Osteoblast (primary cell): ENCODE results near the gene TAF12. TPM values are rescaled to one million over a fixed set of nuclear protein-coding genes. Genes with fewer than 3 reads are reported as not detected.
"Not testable (repeated sequence)": the region's sequence is repeated elsewhere in the genome, so short reads cannot be mapped to it uniquely, and the experiment has no call there.

Source experiments
- DNase-seq: peaks from one replicate; pipeline ENCODE4 v3.0.0; 2011; ENCODE audit warnings: low spot score, mixed read lengths; ENCODE audit not compliant: insufficient read length; ENCODE audit errors: missing footprints
- H2AFZ ChIP-seq: 2 replicates; pipeline ENCODE4 v1.6.0; 2011; ENCODE audit warnings: mild to moderate bottlenecking, low read length
- H3K27ac ChIP-seq: 2 replicates; pipeline ENCODE4 v1.5.1; 2011; ENCODE audit warnings: mild to moderate bottlenecking, low read depth, low read length, moderate library complexity
- H3K27me3 ChIP-seq: 2 replicates; pipeline ENCODE4 v1.6.0; 2012; ENCODE audit warnings: mild to moderate bottlenecking, control low read depth, inconsistent platforms, low read length, moderate library complexity; ENCODE audit not compliant: insufficient read depth
- H3K36me3 ChIP-seq: 2 replicates; pipeline ENCODE4 v1.5.1; 2011; ENCODE audit warnings: mild to moderate bottlenecking, low read length, control low read depth, moderate library complexity; ENCODE audit not compliant: insufficient read depth
- H3K4me1 ChIP-seq: 2 replicates; pipeline ENCODE4 v1.5.1; 2011; ENCODE audit warnings: mild to moderate bottlenecking, low read length, control low read depth, moderate library complexity; ENCODE audit not compliant: insufficient read depth
- H3K4me2 ChIP-seq: 2 replicates; pipeline ENCODE4 v1.6.0; 2011; ENCODE audit warnings: mild to moderate bottlenecking, low read length; ENCODE audit not compliant: insufficient read depth
- H3K4me3 ChIP-seq: fragments of 200-600 bp; sonication (generic); 3 replicates; pipeline ENCODE4 v1.5.1; 2012; ENCODE audit warnings: mild to moderate bottlenecking, low read length, inconsistent platforms; ENCODE audit not compliant: insufficient read depth
- H3K79me2 ChIP-seq: 2 replicates; pipeline ENCODE4 v1.6.0; 2012; ENCODE audit warnings: mild to moderate bottlenecking, low read length, control low read depth, inconsistent platforms; ENCODE audit not compliant: insufficient read depth
- H3K9me3 ChIP-seq: 2 replicates; pipeline ENCODE4 v1.5.1; 2011; ENCODE audit warnings: low read depth, low read length, control low read depth
- H4K20me1 ChIP-seq: 2 replicates; pipeline ENCODE4 v1.6.0; 2012; ENCODE audit warnings: mild to moderate bottlenecking, low read length, control low read depth; ENCODE audit not compliant: insufficient read depth
- total RNA-seq: library from RNA; depleted of rRNA; stranded (reverse); fragments of >200 nt; gene quantifications from 2 replicates; pipeline ENCODE4 v1.2.3, GENCODE V29; 2012
- TF ChIP-seq, protein P1 (sequence below): IDR thresholded peaks from 2 replicates; pipeline ENCODE4 v1.5.1; 2011; ENCODE audit warnings: mild to moderate bottlenecking, low read depth, low read length, moderate library complexity; ENCODE audit errors: extremely low read depth

The TAF12 gene
- total RNA-seq, 1 donor: 29.0 TPM

DNA sequence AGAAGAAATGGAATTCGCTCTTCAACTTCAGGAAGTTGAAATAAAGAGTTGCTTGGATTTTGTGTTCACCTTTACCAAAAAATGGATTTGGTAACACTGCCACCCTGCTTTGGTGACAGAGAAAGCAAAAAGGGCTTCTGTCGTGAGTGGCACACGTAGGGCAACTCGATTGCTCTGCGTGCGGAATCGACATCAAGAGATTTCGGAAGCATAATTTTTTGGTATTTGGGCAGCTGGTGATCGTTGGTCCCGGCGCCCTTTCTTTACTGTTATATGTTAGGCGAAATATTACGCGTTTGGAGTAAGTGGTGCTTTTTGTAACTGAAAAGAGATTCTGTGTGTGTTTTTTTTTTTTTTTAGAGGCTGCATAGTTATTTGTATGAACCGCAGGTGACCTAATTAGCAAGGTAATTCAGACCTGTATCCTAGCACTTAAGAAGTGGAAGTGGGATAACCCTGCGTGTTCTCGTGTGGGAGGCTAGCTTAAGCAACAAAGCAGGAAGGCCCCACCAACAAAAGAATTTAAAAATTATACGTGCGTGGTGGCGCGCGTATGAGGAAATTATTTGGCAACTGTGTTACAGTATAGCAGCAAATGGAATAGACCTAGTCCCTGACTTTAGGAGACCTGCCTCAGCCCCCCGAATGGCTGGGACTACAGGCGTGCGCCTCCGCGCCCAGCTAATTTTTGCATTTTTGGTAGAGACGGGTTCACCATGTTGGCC lies 5.8 kb upstream of the TAF12 start, which contains the start of gene RNU11:
TSS of gene RNU11 (plus strand) at position 127 of the 725 bp plus-strand sequence.
- no peaks in the 10 kb centered on the region for H4K20me1 ChIP-seq
- peak within 1 kb of the TSS; percentile 95 for H3K4me2 ChIP-seq
- no peaks in the 10 kb centered on the region for H3K79me2 ChIP-seq
- H3K27me3 ChIP-seq: no peaks in the 10 kb centered on the region
- H3K36me3 ChIP-seq: no peaks in the 10 kb centered on the region
- peak within 1 kb of the TSS; percentile 86 for H2AFZ ChIP-seq
- peak within 1 kb of the TSS; percentile 99 for H3K27ac ChIP-seq
- peaks cover 12% of the 10 kb centered on the region for H3K4me1 ChIP-seq
- H3K9me3 ChIP-seq: no peaks in the 10 kb centered on the region
- TF ChIP-seq, protein P1, sequence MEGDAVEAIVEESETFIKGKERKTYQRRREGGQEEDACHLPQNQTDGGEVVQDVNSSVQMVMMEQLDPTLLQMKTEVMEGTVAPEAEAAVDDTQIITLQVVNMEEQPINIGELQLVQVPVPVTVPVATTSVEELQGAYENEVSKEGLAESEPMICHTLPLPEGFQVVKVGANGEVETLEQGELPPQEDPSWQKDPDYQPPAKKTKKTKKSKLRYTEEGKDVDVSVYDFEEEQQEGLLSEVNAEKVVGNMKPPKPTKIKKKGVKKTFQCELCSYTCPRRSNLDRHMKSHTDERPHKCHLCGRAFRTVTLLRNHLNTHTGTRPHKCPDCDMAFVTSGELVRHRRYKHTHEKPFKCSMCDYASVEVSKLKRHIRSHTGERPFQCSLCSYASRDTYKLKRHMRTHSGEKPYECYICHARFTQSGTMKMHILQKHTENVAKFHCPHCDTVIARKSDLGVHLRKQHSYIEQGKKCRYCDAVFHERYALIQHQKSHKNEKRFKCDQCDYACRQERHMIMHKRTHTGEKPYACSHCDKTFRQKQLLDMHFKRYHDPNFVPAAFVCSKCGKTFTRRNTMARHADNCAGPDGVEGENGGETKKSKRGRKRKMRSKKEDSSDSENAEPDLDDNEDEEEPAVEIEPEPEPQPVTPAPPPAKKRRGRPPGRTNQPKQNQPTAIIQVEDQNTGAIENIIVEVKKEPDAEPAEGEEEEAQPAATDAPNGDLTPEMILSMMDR: no peak
- peak within 1 kb of the TSS; percentile 65 for H3K4me3 ChIP-seq
- DNase-seq: peak; percentile 96

DNA sequence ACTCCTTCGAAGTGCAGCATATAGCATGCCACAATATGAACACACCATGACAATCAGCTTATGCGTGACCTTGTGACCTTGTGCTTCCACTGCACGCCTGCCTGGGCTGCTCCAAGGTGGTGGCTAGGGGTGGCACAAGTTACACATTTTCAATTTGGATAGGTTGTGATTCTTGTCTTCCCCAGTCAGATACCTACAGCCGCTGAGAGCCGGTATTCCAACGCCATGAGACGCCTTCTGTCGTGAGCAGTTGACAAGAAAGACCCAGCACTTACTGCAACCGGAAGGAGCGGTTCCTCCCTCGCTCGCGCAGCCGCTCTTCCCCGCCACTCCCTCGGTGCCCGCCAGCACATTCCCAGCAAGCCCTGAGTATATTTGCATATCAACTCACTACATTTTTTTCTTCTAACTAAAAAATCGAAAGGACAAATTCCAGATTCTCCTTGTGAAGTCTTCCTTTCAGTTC lies 5.2 kb upstream of the TAF12 start:
- Histone ChIP-seq H3K9me3 (no peaks in the 10 kb centered on the region), H3K27me3 (no peaks in the 10 kb centered on the region), H3K4me1 (peaks cover 18% of the 10 kb centered on the region), H3K36me3 (no peaks in the 10 kb centered on the region), H3K4me2 (peak overlapping the region; percentile 95), H2AFZ (peak overlapping the region; percentile 86), H3K79me2 (no peaks in the 10 kb centered on the region), H4K20me1 (no peaks in the 10 kb centered on the region), H3K4me3 (peak overlapping the region; percentile 65), H3K27ac (peak overlapping the region; percentile 99)
- peak; percentile 95 for DNase-seq
- TF ChIP-seq, protein P1: no peak

DNA sequence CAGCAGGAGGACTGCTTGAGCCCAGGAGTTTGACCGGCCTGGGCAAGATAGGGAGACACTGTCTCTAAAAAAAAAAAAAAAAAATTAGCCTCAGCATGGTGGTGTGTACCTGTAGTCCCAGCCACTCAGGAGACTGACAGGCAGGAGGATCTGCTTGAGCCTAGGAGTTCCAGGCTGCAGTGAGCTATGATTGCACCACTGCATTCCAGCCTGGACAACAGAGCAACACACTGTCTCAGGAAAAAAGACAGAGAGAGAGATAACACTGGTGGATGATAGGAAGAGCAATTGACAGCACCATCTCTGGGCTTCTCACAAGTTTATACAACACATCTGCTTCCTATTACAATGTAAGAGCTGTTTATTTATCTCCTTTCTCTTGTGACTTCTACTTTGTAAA lies 3.2 kb upstream of the TAF12 start:
- Histone ChIP-seq H3K4me2 (no peak overlapping the region), H3K9me3 (no peaks in the 10 kb centered on the region), H3K36me3 (no peaks in the 10 kb centered on the region), H4K20me1 (no peaks in the 10 kb centered on the region), H3K27ac (no peak overlapping the region), H3K4me3 (no peak overlapping the region), H3K4me1 (peaks cover 29% of the 10 kb centered on the region), H3K79me2 (peaks cover 13% of the 10 kb centered on the region), H3K27me3 (no peaks in the 10 kb centered on the region), H2AFZ (peak overlapping the region; percentile 29)
- no peak for DNase-seq
- TF ChIP-seq, protein P1: no peak

DNA sequence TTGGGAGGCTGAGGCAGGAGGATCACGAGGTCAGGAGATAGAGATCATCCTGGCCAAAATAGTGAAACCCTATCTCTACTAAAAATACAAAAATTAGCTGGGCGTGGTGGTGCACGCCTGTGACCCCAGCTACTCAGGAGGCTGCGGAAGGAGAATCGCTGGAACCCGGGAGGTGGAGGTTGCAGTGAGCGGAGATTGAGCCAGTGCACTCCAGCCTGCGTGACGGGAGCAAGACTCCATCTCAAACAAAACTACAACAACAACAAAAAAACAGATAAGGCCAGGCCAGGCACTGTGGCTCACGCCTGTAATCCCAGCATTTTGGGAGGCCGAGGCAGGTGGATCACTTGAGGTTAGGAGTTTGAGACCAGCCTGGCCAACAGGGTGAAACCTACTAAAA lies 2.5 kb upstream of the TAF12 start:
- not testable (repeated sequence) for H2AFZ ChIP-seq, H3K27ac ChIP-seq, H3K27me3 ChIP-seq, H3K36me3 ChIP-seq, H4K20me1 ChIP-seq, H3K4me2 ChIP-seq, DNase-seq, H3K4me3 ChIP-seq, H3K9me3 ChIP-seq
- peaks cover 19% of the 10 kb centered on the region for H3K79me2 ChIP-seq
- H3K4me1 ChIP-seq: peaks cover 29% of the 10 kb centered on the region
